Fibroblast of upper back skin (primary cell): ENCODE data around the gene APOBEC2.

ENCODE experiments used
- DNase-seq: peaks from one replicate; pipeline ENCODE4 v3.0.0-alpha.2; 2013

APOBEC2 gene

GRCh38 chr6:41062056-41062455, 9.1 kb downstream of the APOBEC2 start:
- no peak for DNase-seq

- no peak for DNase-seq
Observed at GRCh38 chr6:41063884-41064285, 10.9 kb downstream of the APOBEC2 start.

GRCh38 chr6:41064841-41065240, 11.8 kb downstream of the APOBEC2 start:
- no peak for DNase-seq

- no peak for DNase-seq
Observed at GRCh38 chr6:41065550-41066026, 12.6 kb downstream of the APOBEC2 start.

GRCh38 chr6:41066867-41067304, 13.9 kb downstream of the APOBEC2 start:
- DNase-seq = peak; percentile 82

GRCh38 chr6:41071501-41071922, 18.5 kb downstream of the APOBEC2 start:
- no peak for DNase-seq

- DNase-seq = peak; percentile 100
Observed at GRCh38 chr6:41071923-41072835, 19.2 kb downstream of the APOBEC2 start, which contains the start of gene OARD1. OARD1 (minus strand) TSS chr6:41072356; CDS start chr6:41071634, 722 bp downstream.

- DNase-seq = no peak
Observed at GRCh38 chr6:41072836-41073202, 19.8 kb downstream of the APOBEC2 start, which contains the start of gene NFYA. NFYA (plus strand) TSS chr6:41072974; CDS start chr6:41079090, 6,116 bp downstream.

- DNase-seq = peak; percentile 81
Observed at GRCh38 chr6:41073203-41073967, 20.4 kb downstream of the APOBEC2 start.

GRCh38 chr6:41073968-41074691, 21.1 kb downstream of the APOBEC2 start:
- peak; percentile 27 for DNase-seq

GRCh38 chr6:41074692-41075436, 21.9 kb downstream of the APOBEC2 start:
- DNase-seq = no peak

GRCh38 chr6:41075651-41076626, 22.9 kb downstream of the APOBEC2 start:
- no peak for DNase-seq

- DNase-seq = no peak
Observed at GRCh38 chr6:41077536-41077935, 24.5 kb downstream of the APOBEC2 start.

- no peak for DNase-seq
Observed at GRCh38 chr6:41078101-41078500, 25.1 kb downstream of the APOBEC2 start.

- no peak for DNase-seq
Observed at GRCh38 chr6:41079080-41079479, 26.1 kb downstream of the APOBEC2 start.

- no peak for DNase-seq
Observed at GRCh38 chr6:41080621-41081020, 27.6 kb downstream of the APOBEC2 start.

GRCh38 chr6:41083072-41083471, 30.1 kb downstream of the APOBEC2 start:
- no peak for DNase-seq

- no peak for DNase-seq
Observed at GRCh38 chr6:41085182-41085581, 32.2 kb downstream of the APOBEC2 start.

GRCh38 chr6:41088451-41088850, 35.4 kb downstream of the APOBEC2 start:
- no peak for DNase-seq

- no peak for DNase-seq
Observed at GRCh38 chr6:41090841-41091761, 38.1 kb downstream of the APOBEC2 start.
